Smooth muscle cell of the brain vasculature (primary cell): ENCODE data around the gene VASH1.

ENCODE experiments used
- DNase-seq: peaks from one replicate; pipeline ENCODE4 v3.0.0-alpha.2; 2012; ENCODE audit warnings: low read depth, low spot score

Gene VASH1

GRCh38 chr14:76784881-76785280 lies 23.6 kb downstream of the VASH1 start:
- DNase-seq, result peak; percentile 46

- no peak for DNase-seq
These were observed 25.3 kb downstream of the VASH1 start for GRCh38 chr14:76786601-76787000.

- DNase-seq, result no peak
These were observed 31.2 kb downstream of the VASH1 start for GRCh38 chr14:76792422-76792821.

GRCh38 chr14:76793324-76793723 lies 32.1 kb downstream of the VASH1 start:
- DNase-seq, result no peak

- no peak for DNase-seq
These were observed 32.7 kb downstream of the VASH1 start for GRCh38 chr14:76793956-76794355.

- DNase-seq, result no peak
These were observed 45.2 kb downstream of the VASH1 start for GRCh38 chr14:76806446-76806845.

GRCh38 chr14:76808011-76808410 lies 46.7 kb downstream of the VASH1 start:
- no peak for DNase-seq

- DNase-seq, result no peak
These were observed 47.7 kb downstream of the VASH1 start for GRCh38 chr14:76808990-76809389.

GRCh38 chr14:76810525-76810924 lies 49.3 kb downstream of the VASH1 start:
- DNase-seq, result no peak

GRCh38 chr14:76810953-76811400 lies 49.7 kb downstream of the VASH1 start:
- no peak for DNase-seq

- DNase-seq, result no peak
These were observed 50.3 kb downstream of the VASH1 start for GRCh38 chr14:76811561-76811960.

GRCh38 chr14:76812093-76812421 lies 50.8 kb downstream of the VASH1 start:
- no peak for DNase-seq

GRCh38 chr14:76812422-76813383 lies 51.4 kb downstream of the VASH1 start, which contains the start of gene ANGEL1:
Gene ANGEL1 (minus strand): TSS chr14:76812882. CDS start chr14:76812827, 55 bp downstream.
- peak; percentile 82 for DNase-seq

GRCh38 chr14:76814726-76815645 lies 53.7 kb downstream of the VASH1 start:
- no peak for DNase-seq

- DNase-seq, result no peak
These were observed 59.4 kb downstream of the VASH1 start for GRCh38 chr14:76820700-76821099.

- DNase-seq, result no peak
These were observed 64.9 kb downstream of the VASH1 start, which contains the start of gene LRRC74A for GRCh38 chr14:76826122-76826521. Gene LRRC74A (plus strand): TSS chr14:76826408. CDS start chr14:76826698, 290 bp downstream.

- no peak for DNase-seq
These were observed 66.5 kb downstream of the VASH1 start for GRCh38 chr14:76827696-76828296.

GRCh38 chr14:76828339-76829012 lies 67.2 kb downstream of the VASH1 start:
- DNase-seq, result no peak

- DNase-seq, result no peak
These were observed 67.7 kb downstream of the VASH1 start for GRCh38 chr14:76829013-76829365.

- no peak for DNase-seq
These were observed 68.6 kb downstream of the VASH1 start for GRCh38 chr14:76829650-76830421.
